ENCODE measurements around the gene ESRRA. TPM values are rescaled to one million over a fixed set of nuclear protein-coding genes. Genes with fewer than 3 reads are reported as not detected.
A peak's percentile ranks its signal among the peaks of the same experiment; 100 is the strongest.

ESRRA gene
- total and polyA plus RNA-seq, 2 of the 8 experiments (the other 6 are each of a cell fraction or from before 2014, with no cell fraction given): 18.2 to 37.0 TPM

GRCh38 chr11:64304316-64305072 lies 830 bp upstream of the ESRRA start:
- Histone ChIP-seq H3K79me1 (ENCODE audit: low read depth, low read length) (peaks cover 11% of the 10 kb centered on the region; the same call in 1 of the 2 replicates), H2AFZ (ENCODE audit: low read length) (no peak overlapping the region), H3K27ac (ENCODE audit: low read depth, low read length) (peak overlapping the region; percentile 87), H3K9me3 (ENCODE audit: insufficient read depth in 2 of 2, low read depth in 1 of 2, low read length in 1 of 2) (no peaks in the 10 kb centered on the region; a peak in 1 of 4 replicates), H3K36me3 (ENCODE audit: control insufficient read depth in 2 of 4, insufficient read depth in 4 of 4, low read length in 3 of 4) (no peaks in the 10 kb centered on the region; a peak in 1 of 8 replicates), H2BK120ac (replicated peaks; ENCODE audit: low read depth, low read length) (peak overlapping the region; percentile 92), H3K9ac (replicated peaks in 1 of 4; ENCODE audit: extremely low read depth in 1 of 4, low read depth in 3 of 4, low read length in 3 of 4) (peak overlapping the region in 3 of 4 experiments; percentile 73 to 88 (median 85); a peak in 6 of 7 replicates), H2BK20ac (ENCODE audit: low read length) (peak overlapping the region; percentile 80; the same call in 1 of the 2 replicates), H4K20me1 (replicated peaks in 1 of 2; ENCODE audit: control insufficient read depth in 1 of 2, insufficient read depth in 2 of 2, low read length in 2 of 2) (peaks cover 2 to 3% of the 10 kb centered on the region in 2 experiments), H3K79me2 (ENCODE audit: control insufficient read depth in 1 of 2, insufficient read depth in 2 of 2, low read length in 2 of 2) (peaks cover 0 to 17% of the 10 kb centered on the region in 2 experiments; a peak in 2 of 4 replicates), H3K4me2 (ENCODE audit: insufficient read depth in 1 of 2, low read depth in 2 of 2, low read length in 2 of 2) (peak overlapping the region; percentile 38 to 74), H3K18ac (ENCODE audit: extremely low read depth, low read length) (peak overlapping the region; percentile 99), H3K4me3 (ENCODE audit: extremely low read depth in 1 of 4, insufficient read depth in 2 of 4, low read depth in 3 of 4, low read length in 4 of 4) (peak overlapping the region; percentile 48 to 71 (median 58)), H2BK15ac (ENCODE audit: low read length) (peak overlapping the region; percentile 53; the same call in 1 of the 2 replicates), H3K23me2 (ENCODE audit: low read depth, low read length) (peaks cover 15% of the 10 kb centered on the region; the same call in 1 of the 2 replicates), H4K91ac (replicated peaks; ENCODE audit: insufficient read length, low read length) (peak overlapping the region; percentile 98), H3K27me3 (replicated peaks in 1 of 4; ENCODE audit: control insufficient read depth in 3 of 4, extremely low read depth in 1 of 4, insufficient read depth in 3 of 4, low read length in 3 of 4) (peaks cover 13 to 30% (median 18%) of the 10 kb centered on the region in 4 experiments), H2BK12ac (ENCODE audit: low read depth, low read length) (peak overlapping the region; percentile 80), H4K8ac (ENCODE audit: extremely low read depth, insufficient read depth, low read length) (peak overlapping the region; percentile 97), H2BK5ac (ENCODE audit: low read depth, low read length) (peak overlapping the region; percentile 98), H3K4me1 (replicated peaks in 1 of 4; ENCODE audit: control insufficient read depth in 3 of 4, insufficient read depth in 4 of 4, low read length in 3 of 4) (peaks cover 3 to 21% (median 18%) of the 10 kb centered on the region in 4 experiments; a peak in 6 of 7 replicates), H3K56ac (replicated peaks; ENCODE audit: insufficient read length, low read depth, low read length) (peak overlapping the region; percentile 97), H3K23ac (ENCODE audit: insufficient read length) (no peak overlapping the region), H2AK5ac (ENCODE audit: low read depth, low read length) (peak overlapping the region; percentile 30; the same call in 1 of the 2 replicates), H3K4ac (replicated peaks; ENCODE audit: insufficient read length, low read depth, low read length) (peak overlapping the region; percentile 83), H3K14ac (ENCODE audit: insufficient read length) (no peak overlapping the region), H4K5ac (ENCODE audit: insufficient read length, low read depth, low read length) (peak overlapping the region; percentile 99)
- peak; percentile 86 to 99 for DNase-seq (ENCODE audit: low read depth in 1 of 2, low spot score in 2 of 2)
- POLR2A ChIA-PET (ENCODE audit: partially characterized antibody): interaction anchor here (1.0 to 5.6 kb wide), 24 partner anchors 8 to 385 kb away, joined by 3 to 57 read pairs (median 6); partner anchors contain the start of genes BAD, FERMT3, FKBP2 and GPR137
- WGBS, 2 experiments (ENCODE audit: extremely low coverage in 1 of 2, insufficient coverage in 1 of 2, insufficient read length in 1 of 2, insufficient replicate concordance in 2 of 2, low coverage in 1 of 2, low lambda C conversion rate in 2 of 2, missing lambda C conversion rate in 1 of 2): 1% methylated on average over 46 of the region's 46 CpGs; no CpG with 5 or more reads in 1 of the 2 experiments
- CTCF ChIA-PET (ENCODE audit: partially characterized antibody): interaction anchor here (0.7 to 20.8 kb wide), 23 partner anchors 9 to 340 kb away, joined by 3 to 614 read pairs (median 4); partner anchors contain the start of genes BAD, CCDC88B, FERMT3 and GPR137
- FAIRE-seq: peak; percentile 55
- peak; percentile 70 for TF ChIP-seq KDM4A (IDR thresholded peaks at IDR 0.05; ENCODE audit: low read depth, low read length, severe bottlenecking)
- TF ChIP-seq GABPA (IDR thresholded peaks at IDR 0.05; ENCODE audit: borderline replicate concordance, insufficient read depth, low read length): no peak; the same call in 1 of the 2 replicates
- TF ChIP-seq, protein P1, sequence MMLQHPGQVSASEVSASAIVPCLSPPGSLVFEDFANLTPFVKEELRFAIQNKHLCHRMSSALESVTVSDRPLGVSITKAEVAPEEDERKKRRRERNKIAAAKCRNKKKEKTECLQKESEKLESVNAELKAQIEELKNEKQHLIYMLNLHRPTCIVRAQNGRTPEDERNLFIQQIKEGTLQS (IDR thresholded peaks at IDR 0.05; ENCODE audit: insufficient read depth, low read depth, low read length): no peak
- TF ChIP-seq CEBPB (IDR thresholded peaks at IDR 0.05; ENCODE audit: low read depth, low read length): no peak
- peak; percentile 58 to 80; a peak in 1 of 4 replicates for TF ChIP-seq SIN3A (conservative IDR thresholded peaks at IDR 0.05 in 1 of 2, IDR thresholded peaks at IDR 0.05 in 1 of 2; ENCODE audit: low read depth in 1 of 2, low read length in 2 of 2)
- TF ChIP-seq EP300 (IDR thresholded peaks at IDR 0.05; ENCODE audit: borderline replicate concordance in 1 of 2, low read depth in 2 of 2, low read length in 2 of 2): no peak
- no peak for TF ChIP-seq HDAC2 (IDR thresholded peaks at IDR 0.05; ENCODE audit: borderline replicate concordance in 1 of 2, low read depth in 2 of 2, low read length in 2 of 2)
- TF ChIP-seq SP2 (IDR thresholded peaks at IDR 0.05; ENCODE audit: low read length): no peak
- TF ChIP-seq YY1 (IDR thresholded peaks at IDR 0.05; ENCODE audit: low read depth, low read length): no peak
